ENCODE results near the gene TRIM14. TPM values are rescaled to one million over a fixed set of nuclear protein-coding genes. Genes with fewer than 3 reads are reported as not detected.
"Not testable (repeated sequence)": the region's sequence is repeated elsewhere in the genome, so short reads cannot be mapped to it uniquely, and the experiment has no call there.

The TRIM14 gene
- polyA plus RNA-seq, 2 of the 4 experiments (the other 2 are of a cell fraction) = 8.8 to 9.2 TPM

DNA sequence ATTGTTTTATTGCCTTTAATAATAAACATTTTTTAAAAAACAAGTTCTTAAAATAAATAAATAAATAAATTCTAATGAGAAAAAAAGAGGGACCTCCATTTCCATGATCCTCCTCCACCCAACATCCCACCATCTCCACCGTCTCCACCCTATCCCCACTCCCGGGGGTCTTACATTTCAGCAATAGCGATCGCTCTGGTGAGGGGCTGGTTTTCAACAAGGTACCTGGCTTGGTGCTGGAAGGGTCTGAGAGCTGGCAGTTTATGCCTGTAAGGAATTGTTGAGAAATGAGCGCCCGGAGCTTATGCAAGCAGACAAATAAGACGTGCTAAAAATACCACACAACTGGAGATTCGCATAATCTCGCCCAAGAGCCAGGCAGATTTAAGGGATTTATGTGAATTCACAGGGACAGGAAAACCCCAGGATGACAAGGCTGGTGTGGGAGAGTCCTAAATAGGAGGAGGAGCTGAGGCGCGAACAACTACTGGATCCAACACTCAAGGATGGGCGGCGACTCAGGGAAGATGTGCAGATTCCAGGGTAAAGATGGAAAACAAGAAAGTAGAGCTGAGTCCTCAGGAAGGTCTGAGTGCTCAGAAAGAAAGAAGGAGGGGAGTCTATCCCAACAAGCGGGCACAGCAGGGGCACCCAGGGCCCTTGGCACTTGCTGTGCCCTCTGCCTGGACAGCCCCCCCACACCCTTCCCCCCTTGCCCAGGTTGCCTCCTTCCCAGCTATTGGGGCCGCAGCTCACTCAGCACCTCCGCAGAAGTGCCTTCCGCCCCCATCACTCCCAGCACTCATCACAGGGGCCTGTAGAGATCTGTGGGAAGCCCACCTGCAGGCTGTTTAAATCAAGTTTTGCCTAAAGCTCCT lies 27.0 kb downstream of the TRIM14 start:
- no peak for TF ChIP-seq RARB (CRISPR knock-in tag; IDR thresholded peaks at IDR 0.05)
- TF ChIP-seq ESRRA (IDR thresholded peaks at IDR 0.05; ENCODE audit: borderline replicate concordance, low read length) = no peak
- no peak for TF ChIP-seq RNF2 (IDR thresholded peaks at IDR 0.05; ENCODE audit: borderline replicate concordance, low read depth)
- no peak for TF ChIP-seq CBX8 (IDR thresholded peaks at IDR 0.05)
- no peaks in the 10 kb centered on the region for H3K4me1 ChIP-seq
- ChIA-PET CTCF (interaction anchor here (0.5 to 1.6 kb wide), 6 partner anchors 18 to 172 kb away, joined by 3 to 6 read pairs (median 3); no protein-coding TSS in a partner anchor), POLR2A (interaction anchor here (0.6 kb wide), 1 partner anchor 18 kb away, joined by 3 read pairs; no protein-coding TSS in a partner anchor)
- H3K9me3 ChIP-seq = no peaks in the 10 kb centered on the region
- 92% methylated on average over 17 of the region's 17 CpGs for whole genome bisulfite sequencing (ENCODE audit: missing lambda C conversion rate)
- no peak for DNase-seq (ENCODE audit: low read depth in 1 of 2, low spot score in 1 of 2)
- H3K4me3 ChIP-seq = no peak overlapping the region
- no peak overlapping the region for H3K4me2 ChIP-seq
- ATAC-seq = no peak
- FAIRE-seq = no peak
- H3K27ac ChIP-seq = no peak overlapping the region

- CTCF ChIA-PET = interaction anchor here (0.7 kb wide), 1 partner anchor 601 kb away, joined by 3 read pairs; no protein-coding TSS in a partner anchor
- H3K4me3 ChIP-seq, POLR2A ChIA-PET, H3K27ac ChIP-seq, H3K4me2 ChIP-seq, H3K4me1 ChIP-seq, H3K9me3 ChIP-seq, FAIRE-seq: not testable (repeated sequence)
- ATAC-seq (peak in 1 of 2 experiments; percentile 34; a peak in 1 of 6 replicates), DNase-seq (ENCODE audit: low read depth in 1 of 2, low spot score in 1 of 2) (peak in 1 of 2 experiments; percentile 29)
- WGBS (ENCODE audit: missing lambda C conversion rate) = 86% methylated on average over 3 of the region's 3 CpGs
These were observed 28.3 kb downstream of the TRIM14 start for GRCh38 chr9:98090674-98091073.

GRCh38 chr9:98087420-98088354 lies 31.3 kb downstream of the TRIM14 start:
- ChIA-PET CTCF (interaction anchor here (3.5 kb wide), 1 partner anchor 13 kb away, joined by 15 read pairs; no protein-coding TSS in a partner anchor), POLR2A (interaction anchor here (1.8 kb wide), 1 partner anchor 31 kb away, joined by 6 read pairs; the partner anchor contains the start of gene NANS)
- no peak; a peak in 1 of 6 replicates for ATAC-seq
- no peak for DNase-seq (ENCODE audit: low read depth in 1 of 2, low spot score in 1 of 2)
- FAIRE-seq = no peak
- Histone ChIP-seq H3K27ac (no peak overlapping the region), H3K4me2 (no peak overlapping the region), H3K4me3 (no peak overlapping the region), H3K4me1 (no peaks in the 10 kb centered on the region), H3K9me3 (no peaks in the 10 kb centered on the region)
- WGBS (ENCODE audit: missing lambda C conversion rate) = 94% methylated on average over 76 of the region's 92 CpGs
- TF ChIP-seq ZC3H11A (IDR thresholded peaks at IDR 0.05) = no peak
- TF ChIP-seq REST (IDR thresholded peaks at IDR 0.05) = no peak
- no peak for TF ChIP-seq MYC (IDR thresholded peaks at IDR 0.05; ENCODE audit: borderline replicate concordance, low read length)
- TF ChIP-seq ESRRA (IDR thresholded peaks at IDR 0.05; ENCODE audit: borderline replicate concordance, low read length) = no peak
- TF ChIP-seq, protein P1, sequence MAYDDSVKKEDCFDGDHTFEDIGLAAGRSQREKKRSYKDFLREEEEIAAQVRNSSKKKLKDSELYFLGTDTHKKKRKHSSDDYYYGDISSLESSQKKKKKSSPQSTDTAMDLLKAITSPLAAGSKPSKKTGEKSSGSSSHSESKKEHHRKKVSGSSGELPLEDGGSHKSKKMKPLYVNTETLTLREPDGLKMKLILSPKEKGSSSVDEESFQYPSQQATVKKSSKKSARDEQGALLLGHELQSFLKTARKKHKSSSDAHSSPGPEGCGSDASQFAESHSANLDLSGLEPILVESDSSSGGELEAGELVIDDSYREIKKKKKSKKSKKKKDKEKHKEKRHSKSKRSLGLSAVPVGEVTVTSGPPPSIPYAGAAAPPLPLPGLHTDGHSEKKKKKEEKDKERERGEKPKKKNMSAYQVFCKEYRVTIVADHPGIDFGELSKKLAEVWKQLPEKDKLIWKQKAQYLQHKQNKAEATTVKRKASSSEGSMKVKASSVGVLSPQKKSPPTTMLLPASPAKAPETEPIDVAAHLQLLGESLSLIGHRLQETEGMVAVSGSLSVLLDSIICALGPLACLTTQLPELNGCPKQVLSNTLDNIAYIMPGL (CRISPR knock-in tag; IDR thresholded peaks at IDR 0.05; ENCODE audit: borderline replicate concordance) = no peak
- TF ChIP-seq EP300 (IDR thresholded peaks at IDR 0.05) = no peak
- TF ChIP-seq, protein P2, sequence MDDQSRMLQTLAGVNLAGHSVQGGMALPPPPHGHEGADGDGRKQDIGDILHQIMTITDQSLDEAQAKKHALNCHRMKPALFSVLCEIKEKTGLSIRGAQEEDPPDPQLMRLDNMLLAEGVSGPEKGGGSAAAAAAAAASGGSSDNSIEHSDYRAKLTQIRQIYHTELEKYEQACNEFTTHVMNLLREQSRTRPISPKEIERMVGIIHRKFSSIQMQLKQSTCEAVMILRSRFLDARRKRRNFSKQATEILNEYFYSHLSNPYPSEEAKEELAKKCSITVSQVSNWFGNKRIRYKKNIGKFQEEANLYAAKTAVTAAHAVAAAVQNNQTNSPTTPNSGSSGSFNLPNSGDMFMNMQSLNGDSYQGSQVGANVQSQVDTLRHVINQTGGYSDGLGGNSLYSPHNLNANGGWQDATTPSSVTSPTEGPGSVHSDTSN (IDR thresholded peaks at IDR 0.05) = no peak
- no peak for TF ChIP-seq PHF8 (IDR thresholded peaks at IDR 0.05; ENCODE audit: borderline replicate concordance, low read depth)
- no peak for TF ChIP-seq TFCP2L1 (CRISPR knock-in tag; IDR thresholded peaks at IDR 0.05)
